ENCODE measurements around the gene ACR.

The ACR gene

DNA sequence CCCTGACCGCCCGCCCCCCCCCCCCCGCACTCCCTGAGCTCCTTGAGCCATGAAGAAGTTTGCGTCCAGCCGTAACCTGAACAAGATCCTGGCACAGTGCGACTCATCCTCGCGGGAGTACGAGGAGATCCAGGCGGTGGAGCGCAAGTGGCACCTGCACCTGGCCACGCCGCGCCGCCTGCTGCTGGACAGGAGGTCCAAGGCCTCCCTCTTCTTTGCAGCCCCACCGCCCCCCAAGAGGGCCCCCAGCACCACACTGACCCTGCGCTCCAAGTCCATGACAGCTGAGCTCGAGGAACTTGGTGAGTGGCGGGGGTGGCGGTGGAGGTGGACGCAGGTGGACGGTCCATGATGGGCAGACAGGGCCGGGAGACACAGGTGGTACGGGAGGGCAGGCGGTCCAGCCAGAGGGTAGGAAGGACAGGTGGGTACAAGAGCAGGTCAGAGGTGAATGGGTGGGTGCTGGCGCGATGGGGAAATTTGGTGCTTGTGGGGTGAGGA lies 32.1 kb upstream of the ACR start:
- H4K20me1 ChIP-seq (ENCODE audit: low read depth, low read length) = no peaks in the 10 kb centered on the region

DNA sequence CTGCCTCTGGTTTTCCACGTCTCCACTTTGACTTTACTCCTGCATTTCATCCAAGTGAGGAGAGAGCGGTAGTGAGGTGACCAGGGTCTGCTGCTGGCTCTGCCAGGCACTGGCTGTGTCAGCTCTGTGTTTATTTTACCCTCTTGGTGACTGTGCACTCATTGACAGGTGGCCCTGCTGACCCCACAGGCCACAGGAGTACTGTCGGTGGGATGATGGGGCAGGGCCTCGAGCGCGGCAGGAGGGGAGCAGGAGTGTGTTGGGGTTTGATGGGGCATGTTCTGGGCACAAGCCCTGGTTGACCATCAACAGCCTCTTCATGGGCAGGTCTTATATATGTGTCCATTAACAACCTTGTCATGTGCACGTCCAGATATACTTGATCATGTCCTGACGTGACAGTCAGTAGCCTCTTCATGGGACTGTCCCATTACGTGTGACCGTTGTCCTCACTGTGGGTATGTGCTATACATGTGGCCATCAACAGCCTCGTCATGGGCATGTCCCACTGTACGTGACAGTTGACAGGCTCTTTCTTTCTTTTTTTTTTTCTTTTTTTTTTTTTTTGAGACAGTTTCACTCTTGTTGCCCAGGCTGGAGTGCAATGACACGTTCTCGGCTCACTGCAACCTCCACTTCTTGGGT lies 31.4 kb upstream of the ACR start:
- no peaks in the 10 kb centered on the region for H4K20me1 ChIP-seq (ENCODE audit: low read depth, low read length)
- H3K27ac ChIP-seq (ENCODE audit: low read depth, low read length) = no peak overlapping the region
- H3K4me2 ChIP-seq (ENCODE audit: low read depth, low read length, poor library complexity, severe bottlenecking) = no peak overlapping the region
- H3F3A ChIP-seq (ENCODE audit: insufficient read depth) = no peaks in the 10 kb centered on the region
- no peak overlapping the region for H3K9ac ChIP-seq (ENCODE audit: low read length)
- no peaks in the 10 kb centered on the region for H3K9me2 ChIP-seq (replicated peaks; ENCODE audit: insufficient read depth, low read length)
- H2AFZ ChIP-seq (ENCODE audit: low read depth, low read length, severe bottlenecking) = no peak overlapping the region
- H3K27me3 ChIP-seq (ENCODE audit: low read length) = no peaks in the 10 kb centered on the region
- H3K79me2 ChIP-seq (ENCODE audit: insufficient read depth, low read length) = no peaks in the 10 kb centered on the region
- H3K36me3 ChIP-seq (ENCODE audit: low read length) = no peaks in the 10 kb centered on the region
- TF ChIP-seq, protein P1, sequence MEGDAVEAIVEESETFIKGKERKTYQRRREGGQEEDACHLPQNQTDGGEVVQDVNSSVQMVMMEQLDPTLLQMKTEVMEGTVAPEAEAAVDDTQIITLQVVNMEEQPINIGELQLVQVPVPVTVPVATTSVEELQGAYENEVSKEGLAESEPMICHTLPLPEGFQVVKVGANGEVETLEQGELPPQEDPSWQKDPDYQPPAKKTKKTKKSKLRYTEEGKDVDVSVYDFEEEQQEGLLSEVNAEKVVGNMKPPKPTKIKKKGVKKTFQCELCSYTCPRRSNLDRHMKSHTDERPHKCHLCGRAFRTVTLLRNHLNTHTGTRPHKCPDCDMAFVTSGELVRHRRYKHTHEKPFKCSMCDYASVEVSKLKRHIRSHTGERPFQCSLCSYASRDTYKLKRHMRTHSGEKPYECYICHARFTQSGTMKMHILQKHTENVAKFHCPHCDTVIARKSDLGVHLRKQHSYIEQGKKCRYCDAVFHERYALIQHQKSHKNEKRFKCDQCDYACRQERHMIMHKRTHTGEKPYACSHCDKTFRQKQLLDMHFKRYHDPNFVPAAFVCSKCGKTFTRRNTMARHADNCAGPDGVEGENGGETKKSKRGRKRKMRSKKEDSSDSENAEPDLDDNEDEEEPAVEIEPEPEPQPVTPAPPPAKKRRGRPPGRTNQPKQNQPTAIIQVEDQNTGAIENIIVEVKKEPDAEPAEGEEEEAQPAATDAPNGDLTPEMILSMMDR (IDR thresholded peaks at IDR 0.05; ENCODE audit: insufficient read depth, low read length, poor library complexity, severe bottlenecking) = no peak
- no peak for TF ChIP-seq EZH2phosphoT487 (conservative IDR thresholded peaks at IDR 0.05; ENCODE audit: low read length)
- no peak overlapping the region for H3K4me3 ChIP-seq (ENCODE audit: insufficient read depth, low read length, poor library complexity, severe bottlenecking)
- no peaks in the 10 kb centered on the region for H3K9me3 ChIP-seq (ENCODE audit: insufficient read depth, low read length)

More for the DNA sequence above, 32.1 kb upstream of the ACR start:
- TF ChIP-seq EZH2phosphoT487 (conservative IDR thresholded peaks at IDR 0.05; ENCODE audit: low read length) = no peak
- TF ChIP-seq, protein P1 (IDR thresholded peaks at IDR 0.05; ENCODE audit: insufficient read depth, low read length, poor library complexity, severe bottlenecking) = no peak
- Histone ChIP-seq H2AFZ (ENCODE audit: low read depth, low read length, severe bottlenecking) (no peak overlapping the region), H3K27ac (ENCODE audit: low read depth, low read length) (no peak overlapping the region), H3K9me3 (ENCODE audit: insufficient read depth, low read length) (no peaks in the 10 kb centered on the region), H3K27me3 (ENCODE audit: low read length) (no peaks in the 10 kb centered on the region), H3F3A (ENCODE audit: insufficient read depth) (no peaks in the 10 kb centered on the region), H3K4me2 (ENCODE audit: low read depth, low read length, poor library complexity, severe bottlenecking) (no peak overlapping the region), H3K9ac (ENCODE audit: low read length) (no peak overlapping the region), H3K36me3 (ENCODE audit: low read length) (no peaks in the 10 kb centered on the region), H3K79me2 (ENCODE audit: insufficient read depth, low read length) (no peaks in the 10 kb centered on the region), H3K9me2 (replicated peaks; ENCODE audit: insufficient read depth, low read length) (no peaks in the 10 kb centered on the region), H3K4me3 (ENCODE audit: insufficient read depth, low read length, poor library complexity, severe bottlenecking) (no peak overlapping the region)

DNA sequence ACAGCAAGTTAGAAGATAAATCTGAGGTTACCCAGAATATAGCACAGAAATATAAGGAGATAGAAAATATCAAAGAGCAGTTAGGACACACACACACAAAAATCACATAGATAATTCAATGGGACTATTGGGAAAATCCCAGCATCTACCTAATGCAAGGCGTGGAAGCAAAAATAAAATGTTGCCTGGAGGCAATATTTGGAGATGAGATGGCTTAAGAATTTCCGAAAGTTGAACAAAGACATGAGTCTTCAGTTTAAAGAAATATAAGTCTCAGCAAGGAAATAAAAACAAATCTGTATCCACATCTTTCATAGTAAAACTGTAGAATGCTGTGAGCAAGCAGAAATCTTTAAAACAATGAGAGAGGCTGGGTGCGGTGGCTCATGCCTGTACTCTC lies 29.5 kb upstream of the ACR start:
- Histone ChIP-seq H3K27ac (ENCODE audit: low read depth, low read length) (no peak overlapping the region), H3K79me2 (ENCODE audit: insufficient read depth, low read length) (no peaks in the 10 kb centered on the region), H3K4me3 (ENCODE audit: insufficient read depth, low read length, poor library complexity, severe bottlenecking) (no peak overlapping the region), H3K9me3 (ENCODE audit: insufficient read depth, low read length) (no peaks in the 10 kb centered on the region), H3K9ac (ENCODE audit: low read length) (no peak overlapping the region), H3K27me3 (ENCODE audit: low read length) (no peaks in the 10 kb centered on the region), H3K4me2 (ENCODE audit: low read depth, low read length, poor library complexity, severe bottlenecking) (no peak overlapping the region), H3F3A (ENCODE audit: insufficient read depth) (no peaks in the 10 kb centered on the region), H3K36me3 (ENCODE audit: low read length) (no peaks in the 10 kb centered on the region), H2AFZ (ENCODE audit: low read depth, low read length, severe bottlenecking) (no peak overlapping the region), H4K20me1 (ENCODE audit: low read depth, low read length) (no peaks in the 10 kb centered on the region), H3K9me2 (replicated peaks; ENCODE audit: insufficient read depth, low read length) (no peaks in the 10 kb centered on the region)
- TF ChIP-seq EZH2phosphoT487 (conservative IDR thresholded peaks at IDR 0.05; ENCODE audit: low read length) = no peak
- TF ChIP-seq, protein P1 (IDR thresholded peaks at IDR 0.05; ENCODE audit: insufficient read depth, low read length, poor library complexity, severe bottlenecking) = no peak
